Lower leg skin (tissue), 4 donors: ENCODE data around the gene HEPACAM. TPM values are rescaled to one million over a fixed set of nuclear protein-coding genes. Genes with fewer than 3 reads are reported as not detected.
A peak's percentile ranks its signal among the peaks of the same experiment; 100 is the strongest.

Experiments used
- DNase-seq, 2 donors: peaks; one replicate each; pipeline ENCODE4 v3.0.0-alpha.2; 2019; ENCODE audit warnings: low spot score in 2 of 2
- H3K4me3 ChIP-seq: fragments of 200-600 bp; sonication (generic); 2 replicates; pipeline ENCODE4 v1.5.1; 2017; ENCODE audit warnings: mild to moderate bottlenecking, low read depth; ENCODE audit not compliant: poor library complexity, severe bottlenecking
- CTCF ChIP-seq, 3 donors: fragments of 450-650 bp; IDR thresholded peaks; one replicate each; pipeline ENCODE4 v1.5.1; 2016; ENCODE audit warnings: antibody characterized with exemption in 3 of 3, mild to moderate bottlenecking in 3 of 3, moderate library complexity in 2 of 3
- POLR2A ChIP-seq, 2 donors: fragments of 450-650 bp; IDR thresholded peaks; one replicate each; pipeline ENCODE4 v1.6.1; 2016 to 2017; ENCODE audit warnings: antibody characterized with exemption in 2 of 2, mild to moderate bottlenecking in 1 of 2, moderate library complexity in 1 of 2
- WGBS, 2 donors: methylation state at CpG; one replicate each; pipeline ENCODE4 v1.1.5; 2018; 5-methylcytosine and 5-hydroxymethylcytosine counted together
- intact Hi-C: fragments of 100-400 bp; cut with DNase I; formaldehyde crosslinking; loops from one replicate; pipeline ENCODE4 v1.15.0; 2023; ENCODE audit warnings: low total_unique reads
- total RNA-seq, 4 donors: library from RNA; depleted of rRNA; stranded (reverse); fragments of >200 nt; gene quantifications; one replicate each; pipeline ENCODE4 v1.1.0, GENCODE V29; 2016

HEPACAM gene
- total RNA-seq, 4 donors from 2014 or later = 0.06 to 1.9 (median 0.97) TPM; not detected in 1

- intact Hi-C loops = no loop called here
- 36 to 42% methylated on average over 3 of the region's 3 CpGs for WGBS, 2 donors
- TF ChIP-seq CTCF (IDR thresholded peaks at IDR 0.05) = no peak
- TF ChIP-seq POLR2A (IDR thresholded peaks at IDR 0.05) = no peak
- DNase-seq = peak in 1 of 2 donors; percentile 82
- H3K4me3 ChIP-seq = no peak overlapping the region
These were observed 37.6 kb downstream of the HEPACAM start for GRCh38 chr11:124898263-124898680.

- peak in 1 of 2 donors; percentile 90 for DNase-seq
- intact Hi-C loops = no loop called here
- peak within 1 kb of the TSS; percentile 2 for H3K4me3 ChIP-seq
- TF ChIP-seq POLR2A (IDR thresholded peaks at IDR 0.05) (no peak), CTCF (IDR thresholded peaks at IDR 0.05) (no peak)
- 48 to 68% methylated on average over 12 of the region's 12 CpGs for WGBS, 2 donors
These were observed 38.1 kb downstream of the HEPACAM start, which contains the start of gene ROBO4 for GRCh38 chr11:124897674-124898262. ROBO4 (minus strand) TSS chr11:124897865; CDS start chr11:124897795, 70 bp downstream.

- intact Hi-C loops = no loop called here
- H3K4me3 ChIP-seq = peak overlapping the region; percentile 2
- no peak for TF ChIP-seq CTCF (IDR thresholded peaks at IDR 0.05)
- TF ChIP-seq POLR2A (IDR thresholded peaks at IDR 0.05) = no peak
- WGBS, 2 donors = 44 to 63% methylated on average over 9 of the region's 9 CpGs
- peak in 1 of 2 donors; percentile 84 for DNase-seq
These were observed 38.9 kb downstream of the HEPACAM start for GRCh38 chr11:124896821-124897391.

- DNase-seq = peak in 1 of 2 donors; percentile 83
These were observed 39.6 kb downstream of the HEPACAM start for GRCh38 chr11:124896071-124896750.

GRCh38 chr11:124895471-124895971, 40.3 kb downstream of the HEPACAM start:
- peak in 1 of 2 donors; percentile 82 for DNase-seq
- no peak overlapping the region for H3K4me3 ChIP-seq
- intact Hi-C loops = no loop called here
- 72 to 90% methylated on average over 18 to 19 of the region's 20 CpGs for WGBS, 2 donors
- TF ChIP-seq POLR2A (IDR thresholded peaks at IDR 0.05) = no peak
- TF ChIP-seq CTCF (IDR thresholded peaks at IDR 0.05) = no peak

More at GRCh38 chr11:124896071-124896750, 39.6 kb downstream of the HEPACAM start:
- TF ChIP-seq POLR2A (IDR thresholded peaks at IDR 0.05) = no peak
- TF ChIP-seq CTCF (IDR thresholded peaks at IDR 0.05) = no peak
- intact Hi-C loops = no loop called here
- WGBS, 2 donors = 75 to 81% methylated on average over 13 to 16 of the region's 16 CpGs
- no peak overlapping the region for H3K4me3 ChIP-seq
